Osteocyte (in vitro differentiated cells): ENCODE data around the gene CD59. TPM values are rescaled to one million over a fixed set of nuclear protein-coding genes. Genes with fewer than 3 reads are reported as not detected.

Experiments
- DNase-seq: peaks from one replicate; pipeline ENCODE4 v3.0.0; 2021; ENCODE audit warnings: mixed read lengths; ENCODE audit not compliant: unreplicated experiment; ENCODE audit errors: extremely low spot score
- H3K27ac Mint-ChIP-seq: one replicate; pipeline ENCODE4 v1.8.0; 2021; ENCODE audit warnings: mild to moderate bottlenecking, mixed read lengths; ENCODE audit not compliant: unreplicated experiment
- H3K27me3 Mint-ChIP-seq: one replicate; pipeline ENCODE4 v1.8.0; 2021; ENCODE audit warnings: mixed read lengths; ENCODE audit not compliant: unreplicated experiment
- H3K36me3 Mint-ChIP-seq: one replicate; pipeline ENCODE4 v1.8.0; 2021; ENCODE audit warnings: mixed read lengths; ENCODE audit not compliant: unreplicated experiment
- H3K4me1 Mint-ChIP-seq: one replicate; pipeline ENCODE4 v1.8.0; 2021; ENCODE audit warnings: mixed read lengths; ENCODE audit not compliant: unreplicated experiment
- H3K4me3 Mint-ChIP-seq: one replicate; pipeline ENCODE4 v1.8.0; 2021; ENCODE audit warnings: mild to moderate bottlenecking, moderate library complexity, mixed read lengths; ENCODE audit not compliant: unreplicated experiment
- H3K9me3 Mint-ChIP-seq: one replicate; pipeline ENCODE4 v1.8.0; 2021; ENCODE audit warnings: mixed read lengths; ENCODE audit not compliant: unreplicated experiment
- CTCF ChIP-seq: fragments of 200-600 bp; sonication (generic); IDR thresholded peaks from 2 replicates; pipeline ENCODE4 v1.5.0; 2021; ENCODE audit warnings: antibody characterized with exemption, mild to moderate bottlenecking, moderate library complexity
- total RNA-seq: library from RNA; stranded (reverse); gene quantifications from 2 replicates; pipeline ENCODE4 v1.2.1, GENCODE V29; 2021

The CD59 gene
- total RNA-seq, 1 donor from 2014 or later, result 857 TPM

- Mint-ChIP-seq H3K4me1 (no peaks in the 10 kb centered on the region), H3K36me3 (peaks cover 7% of the 10 kb centered on the region), H3K9me3 (no peaks in the 10 kb centered on the region)
Measured at GRCh38 chr11:33658195-33658900, 77.9 kb downstream of the CD59 start.

DNA sequence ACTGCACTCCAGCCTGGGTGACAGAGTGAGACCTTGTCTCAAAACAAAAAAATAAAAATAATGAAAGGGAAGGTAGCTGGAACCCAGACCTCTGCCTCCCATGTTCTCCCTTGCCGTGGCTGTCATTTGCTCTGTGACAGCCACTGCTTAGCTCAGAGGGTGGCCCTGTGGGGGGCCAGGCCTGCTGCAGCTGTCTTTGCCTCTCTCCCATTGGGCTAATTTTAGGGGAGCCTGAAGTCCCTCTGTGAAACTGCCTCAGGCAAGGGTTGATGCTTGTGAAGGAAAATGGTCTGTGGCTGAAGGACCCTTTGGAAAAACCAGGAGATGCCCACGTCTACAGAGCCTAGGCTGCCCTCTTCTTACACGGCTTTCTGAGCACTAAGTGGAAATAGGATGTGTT lies 78.5 kb downstream of the CD59 start:
- peaks cover 7% of the 10 kb centered on the region for H3K36me3 Mint-ChIP-seq
- H3K27ac Mint-ChIP-seq, result no peak overlapping the region
- DNase-seq, result no peak
- no peaks in the 10 kb centered on the region for H3K4me1 Mint-ChIP-seq
- H3K4me3 Mint-ChIP-seq, result no peak overlapping the region
- no peak for TF ChIP-seq CTCF
- H3K9me3 Mint-ChIP-seq, result no peaks in the 10 kb centered on the region
- no peaks in the 10 kb centered on the region for H3K27me3 Mint-ChIP-seq

More at GRCh38 chr11:33658195-33658900, 77.9 kb downstream of the CD59 start:
- Mint-ChIP-seq H3K27me3 (no peaks in the 10 kb centered on the region), H3K4me3 (no peak overlapping the region), H3K27ac (no peak overlapping the region)
- TF ChIP-seq CTCF, result no peak
- DNase-seq, result peak; percentile 80

GRCh38 chr11:33656768-33657167 lies 79.5 kb downstream of the CD59 start:
- H3K4me1 Mint-ChIP-seq, result no peaks in the 10 kb centered on the region
- H3K36me3 Mint-ChIP-seq, result peaks cover 5% of the 10 kb centered on the region
- no peaks in the 10 kb centered on the region for H3K9me3 Mint-ChIP-seq
- no peak overlapping the region for H3K4me3 Mint-ChIP-seq
- DNase-seq, result peak; percentile 49
- no peak overlapping the region for H3K27ac Mint-ChIP-seq
- H3K27me3 Mint-ChIP-seq, result no peaks in the 10 kb centered on the region
- TF ChIP-seq CTCF, result no peak

- DNase-seq, result peak; percentile 59
- no peak for TF ChIP-seq CTCF
- no peaks in the 10 kb centered on the region for H3K27me3 Mint-ChIP-seq
- H3K4me1 Mint-ChIP-seq, result no peaks in the 10 kb centered on the region
- H3K27ac Mint-ChIP-seq, result no peak overlapping the region
- no peaks in the 10 kb centered on the region for H3K9me3 Mint-ChIP-seq
- H3K4me3 Mint-ChIP-seq, result no peak overlapping the region
- peaks cover 5% of the 10 kb centered on the region for H3K36me3 Mint-ChIP-seq
Measured at GRCh38 chr11:33655842-33656600, 80.2 kb downstream of the CD59 start.

- Mint-ChIP-seq H3K9me3 (no peaks in the 10 kb centered on the region), H3K27me3 (no peaks in the 10 kb centered on the region), H3K4me1 (no peaks in the 10 kb centered on the region), H3K27ac (no peak overlapping the region), H3K36me3 (peaks cover 5% of the 10 kb centered on the region), H3K4me3 (no peak overlapping the region)
- TF ChIP-seq CTCF, result no peak
- no peak for DNase-seq
Measured at GRCh38 chr11:33654594-33654993, 81.6 kb downstream of the CD59 start.
